Epithelial cell of proximal tubule (primary cell): ENCODE results near the gene MYL5. TPM values are rescaled to one million over a fixed set of nuclear protein-coding genes. Genes with fewer than 3 reads are reported as not detected.
"Not testable (repeated sequence)": the region's sequence is repeated elsewhere in the genome, so short reads cannot be mapped to it uniquely, and the experiment has no call there.

Experiments used
- DNase-seq: peaks from one replicate; pipeline ENCODE4 v3.0.0-alpha.2; 2011; ENCODE audit warnings: low read depth
- H3K4me3 ChIP-seq: 2 replicates; pipeline ENCODE4 v1.5.1; 2011; ENCODE audit warnings: low read depth, mild to moderate bottlenecking, low read length
- total RNA-seq: library from RNA; depleted of rRNA; stranded (reverse); fragments of >200 nt; gene quantifications from 2 replicates; pipeline ENCODE4 v1.2.3, GENCODE V29; 2015
- TF ChIP-seq, protein P1 (sequence below): conservative IDR thresholded peaks from 2 replicates; pipeline ENCODE4 v1.5.1; 2012; ENCODE audit warnings: low read depth, mild to moderate bottlenecking, low read length

Gene MYL5
- total RNA-seq, 1 donor from 2014 or later: 4.0 TPM

DNA sequence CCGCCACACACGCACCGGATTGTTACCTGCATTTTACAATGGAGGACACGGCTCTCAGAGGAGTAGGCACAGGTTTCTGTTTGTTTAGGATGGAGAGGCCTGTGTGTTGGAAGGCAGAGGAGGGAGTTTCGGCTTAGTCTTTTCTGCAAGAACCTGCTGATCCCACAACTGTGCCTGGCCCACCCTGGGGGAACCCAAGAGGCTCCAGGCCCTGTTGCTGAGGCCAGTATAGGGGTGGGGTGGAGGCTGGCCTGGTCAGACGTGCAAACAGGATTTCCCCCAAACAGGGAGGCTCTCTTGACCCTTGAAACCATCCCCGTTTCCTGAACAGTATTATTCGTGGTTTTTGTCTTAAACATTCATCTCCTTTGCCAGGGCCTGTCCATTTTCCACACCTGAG is 15.4 kb downstream of the MYL5 start:
- no peak for DNase-seq
- no peak overlapping the region for H3K4me3 ChIP-seq
- TF ChIP-seq, protein P1, sequence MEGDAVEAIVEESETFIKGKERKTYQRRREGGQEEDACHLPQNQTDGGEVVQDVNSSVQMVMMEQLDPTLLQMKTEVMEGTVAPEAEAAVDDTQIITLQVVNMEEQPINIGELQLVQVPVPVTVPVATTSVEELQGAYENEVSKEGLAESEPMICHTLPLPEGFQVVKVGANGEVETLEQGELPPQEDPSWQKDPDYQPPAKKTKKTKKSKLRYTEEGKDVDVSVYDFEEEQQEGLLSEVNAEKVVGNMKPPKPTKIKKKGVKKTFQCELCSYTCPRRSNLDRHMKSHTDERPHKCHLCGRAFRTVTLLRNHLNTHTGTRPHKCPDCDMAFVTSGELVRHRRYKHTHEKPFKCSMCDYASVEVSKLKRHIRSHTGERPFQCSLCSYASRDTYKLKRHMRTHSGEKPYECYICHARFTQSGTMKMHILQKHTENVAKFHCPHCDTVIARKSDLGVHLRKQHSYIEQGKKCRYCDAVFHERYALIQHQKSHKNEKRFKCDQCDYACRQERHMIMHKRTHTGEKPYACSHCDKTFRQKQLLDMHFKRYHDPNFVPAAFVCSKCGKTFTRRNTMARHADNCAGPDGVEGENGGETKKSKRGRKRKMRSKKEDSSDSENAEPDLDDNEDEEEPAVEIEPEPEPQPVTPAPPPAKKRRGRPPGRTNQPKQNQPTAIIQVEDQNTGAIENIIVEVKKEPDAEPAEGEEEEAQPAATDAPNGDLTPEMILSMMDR: no peak

DNA sequence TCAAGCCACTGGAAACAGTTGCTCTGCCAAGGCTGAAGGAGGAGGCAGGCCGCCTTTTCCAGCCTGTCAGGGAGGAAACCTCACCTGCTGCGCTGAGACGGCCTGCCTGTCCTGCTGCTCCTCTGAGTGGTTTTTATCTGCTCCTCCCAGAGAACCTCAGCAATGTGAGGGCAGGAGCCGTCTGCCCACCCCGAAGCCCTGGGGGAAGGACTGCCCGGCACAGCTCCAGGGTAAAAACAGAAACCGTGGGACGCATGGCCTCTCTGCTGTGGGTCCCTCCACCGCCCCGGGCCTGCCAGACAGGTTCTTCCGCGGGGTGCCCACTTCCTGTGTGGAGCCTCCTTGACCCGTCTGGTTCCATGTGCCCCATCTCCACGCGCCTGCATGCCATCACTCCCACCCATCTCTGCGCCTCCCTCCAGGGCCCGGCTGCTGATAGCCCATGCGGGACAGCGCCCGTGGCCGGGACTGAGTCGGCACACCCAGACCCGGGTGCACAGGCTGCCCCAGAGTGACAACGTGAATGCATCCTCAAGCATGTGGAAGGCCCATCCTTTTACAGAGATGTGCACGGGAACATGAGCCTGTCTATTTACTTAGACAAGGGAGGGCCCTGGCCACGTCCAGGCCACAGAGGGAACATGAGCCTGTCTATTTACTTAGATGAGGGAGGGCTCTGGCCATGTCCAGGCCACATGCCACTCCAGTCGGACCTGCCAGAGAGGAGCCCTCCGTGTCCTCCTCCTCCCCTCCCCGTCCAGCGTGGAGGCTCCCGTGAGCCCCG is 18.6 kb downstream of the MYL5 start:
- H3K4me3 ChIP-seq: no peak overlapping the region
- no peak for DNase-seq
- TF ChIP-seq, protein P1: no peak

DNA sequence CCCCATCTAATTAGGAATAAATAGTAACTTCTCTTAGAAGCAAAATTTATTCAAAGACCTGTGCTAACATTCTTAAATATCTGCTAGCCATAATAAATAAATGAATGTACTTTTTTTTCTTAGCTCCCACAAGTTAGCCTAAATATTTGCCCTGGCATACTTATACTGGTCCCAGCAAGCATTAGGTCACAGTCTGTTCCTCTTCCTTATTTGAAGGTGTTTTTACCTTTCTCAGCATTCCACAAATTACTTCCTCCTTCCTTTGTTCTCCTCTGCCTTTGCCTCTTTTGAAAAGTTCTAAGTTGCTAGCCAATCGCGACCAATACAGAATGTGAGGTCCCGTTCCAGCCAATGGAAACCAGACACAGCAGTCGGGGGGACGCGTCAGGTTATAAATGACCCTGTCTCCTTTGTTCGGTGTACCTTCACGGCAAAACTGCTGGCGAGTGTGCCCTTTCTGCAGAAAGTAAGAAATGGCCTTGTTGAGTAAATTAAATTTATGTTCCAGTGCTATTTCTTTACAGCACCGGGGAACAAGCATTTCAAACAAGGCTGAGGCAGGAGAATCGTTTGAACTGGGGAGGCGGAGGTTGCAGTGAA is 20.1 kb downstream of the MYL5 start:
- H3K4me3 ChIP-seq, DNase-seq: not testable (repeated sequence)

DNA sequence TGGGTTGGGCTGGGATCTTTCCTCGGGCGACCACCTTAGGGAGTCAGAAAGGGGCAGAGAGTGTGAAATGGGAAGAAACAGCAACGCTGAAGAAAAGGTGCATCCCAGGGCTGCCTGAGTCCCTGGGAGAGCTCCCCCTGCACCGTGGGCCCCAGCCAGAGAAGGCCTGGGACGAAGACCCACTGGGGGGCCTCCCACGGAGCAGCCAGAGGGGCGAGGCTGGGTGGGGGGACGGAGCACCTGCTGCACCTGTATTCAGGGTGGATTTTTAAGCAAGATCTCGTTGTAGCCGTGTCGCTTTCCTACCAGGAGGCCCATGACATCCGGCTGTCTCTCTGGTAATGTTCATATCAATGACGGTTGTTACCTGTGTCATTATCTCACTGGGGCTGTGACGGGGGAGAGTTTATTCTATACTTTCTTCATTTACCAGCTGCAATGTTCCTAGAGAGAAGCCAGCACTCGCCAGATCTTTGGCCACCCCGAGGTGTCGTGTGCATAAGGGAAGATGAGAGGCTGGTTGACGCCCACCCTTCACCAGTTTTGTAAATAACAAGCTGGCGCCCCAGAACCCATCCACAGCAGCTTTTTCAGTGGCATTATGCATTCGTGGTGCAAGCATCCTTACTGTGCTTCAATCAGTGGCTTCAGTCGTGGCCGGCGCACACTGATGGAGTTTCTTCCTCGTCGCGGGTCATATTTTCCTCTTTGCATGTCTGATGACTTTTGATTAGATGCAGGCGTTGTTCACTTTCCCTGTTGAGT is 25.7 kb downstream of the MYL5 start:
- DNase-seq: no peak
- H3K4me3 ChIP-seq: no peak overlapping the region
- TF ChIP-seq, protein P1: no peak

DNA sequence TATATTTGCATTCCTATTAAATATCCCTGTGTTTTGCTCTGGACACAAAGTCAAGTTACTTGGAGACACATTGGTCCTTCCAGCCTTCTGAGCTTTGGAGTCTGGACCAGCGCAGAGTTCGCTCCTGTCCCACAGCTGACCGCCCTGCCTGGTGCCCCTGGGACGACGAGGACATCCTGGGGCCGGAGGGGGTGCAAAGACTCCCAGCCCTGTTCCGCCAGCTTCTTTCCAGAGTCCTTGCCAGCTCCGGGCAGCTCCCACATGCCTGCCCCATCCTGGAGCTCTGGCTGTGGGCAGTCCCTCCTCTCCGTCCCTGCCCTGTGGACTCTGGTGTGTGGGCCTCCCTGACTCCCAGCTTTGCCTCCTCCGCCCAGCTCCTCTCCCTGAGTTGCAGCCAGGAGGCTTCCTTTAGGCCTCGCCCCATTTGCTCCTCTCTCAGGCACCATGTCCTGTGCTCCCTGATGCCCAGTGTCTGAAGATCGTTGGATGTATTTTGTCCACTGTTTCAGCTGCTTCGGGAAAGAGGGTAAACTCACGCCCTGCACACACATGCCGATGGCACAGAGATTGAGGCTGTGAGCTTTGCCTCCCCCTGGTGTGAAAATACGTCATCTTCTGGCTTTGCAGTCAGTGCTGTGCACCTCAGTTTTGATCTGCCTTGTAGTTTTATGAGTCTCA is 26.4 kb downstream of the MYL5 start:
- DNase-seq: no peak
- no peak overlapping the region for H3K4me3 ChIP-seq
- TF ChIP-seq, protein P1: peak; percentile 9

DNA sequence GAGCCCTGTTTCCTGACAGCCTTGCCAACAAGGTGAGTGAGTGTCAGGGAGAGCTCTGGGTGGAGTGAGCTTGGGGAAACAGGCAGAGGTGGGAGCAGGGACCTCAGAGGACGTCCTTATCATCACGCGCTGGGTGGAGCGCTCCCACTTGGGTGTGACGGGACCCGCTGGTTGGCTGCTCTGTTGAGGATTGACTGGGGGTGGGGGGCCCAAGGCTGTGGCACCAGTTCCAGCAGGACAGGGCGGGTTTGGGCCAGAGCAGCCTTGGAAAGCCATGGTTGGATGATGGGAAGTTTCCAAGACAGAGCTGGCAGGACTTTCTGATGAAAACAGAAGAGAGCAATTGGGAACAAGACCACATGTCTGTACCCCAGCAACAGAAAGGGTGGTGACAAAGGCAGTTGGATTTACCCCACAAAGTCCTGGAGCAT is 28.3 kb downstream of the MYL5 start:
- TF ChIP-seq, protein P1: no peak
- DNase-seq: no peak
- no peak overlapping the region for H3K4me3 ChIP-seq
